Upper lobe of left lung (tissue), 6 donors: ENCODE measurements around the gene B3GNT8. TPM values are rescaled to one million over a fixed set of nuclear protein-coding genes. Genes with fewer than 3 reads are reported as not detected.

ENCODE experiments used
- ATAC-seq, 2 donors: fragments of 200-7000 bp; cut with Tn5 transposase; one replicate each; pipeline ENCODE4 v1.9.1; 2022; ENCODE audit warnings: mild to moderate bottlenecking in 2 of 2, moderate library complexity in 2 of 2; ENCODE audit not compliant: low FRiP score in 2 of 2
- DNase-seq, 2 donors: peaks; one replicate each; pipeline ENCODE4 v3.0.0-alpha.2; 2019 to 2020
- H3K27ac ChIP-seq, 4 donors: fragments of 200-600 bp; sonication (generic); one replicate each; pipeline ENCODE4 v1.5.1; 2016 to 2019
- H3K27me3 ChIP-seq, 4 donors: fragments of 200-600 bp; sonication (generic); one replicate each; pipeline ENCODE4 v1.5.1; 2017 to 2019
- H3K36me3 ChIP-seq, 4 donors: fragments of 200-600 bp; sonication (generic); one replicate each; pipeline ENCODE4 v1.5.1; 2016 to 2019
- H3K4me1 ChIP-seq, 4 donors: fragments of 200-600 bp; sonication (generic); one replicate each; pipeline ENCODE4 v1.5.1; 2018 to 2019
- H3K4me3 ChIP-seq, 4 donors: fragments of 200-600 bp; sonication (generic); one replicate each; pipeline ENCODE4 v1.5.1; 2017 to 2019; ENCODE audit warnings: mild to moderate bottlenecking in 2 of 4, moderate library complexity in 1 of 4
- H3K9me3 ChIP-seq, 4 donors: fragments of 200-600 bp; sonication (generic); one replicate each; pipeline ENCODE4 v1.5.1; 2018 to 2019
- EP300 ChIP-seq, 4 donors: sonication (generic); formaldehyde crosslinking; IDR thresholded peaks; one replicate each; pipeline ENCODE4 v1.5.1; 2017; ENCODE audit warnings: antibody characterized with exemption in 4 of 4, control low read depth in 2 of 4
- POLR2A ChIP-seq, 4 donors: fragments of 450-650 bp; IDR thresholded peaks; one replicate each; pipeline ENCODE4 v1.5.1; 2016 to 2017; ENCODE audit warnings: antibody characterized with exemption in 4 of 4, mild to moderate bottlenecking in 2 of 4
- POLR2AphosphoS5 ChIP-seq, 2 donors: sonication (generic); formaldehyde crosslinking; IDR thresholded peaks; one replicate each; pipeline ENCODE4 v1.5.1; 2017; ENCODE audit warnings: antibody characterized with exemption in 2 of 2
- WGBS, 2 donors: methylation state at CpG; one replicate each; pipeline ENCODE4 v1.1.5; 2017 to 2018; 5-methylcytosine and 5-hydroxymethylcytosine counted together
- total RNA-seq, 6 donors: library from RNA; depleted of rRNA in 4 of 6; stranded (reverse); fragments of >200 nt in 4 of 6; gene quantifications; one replicate each; pipeline versions ENCODE4 v1.1.0 to v1.2.1, GENCODE V29; 2016 to 2021
- TF ChIP-seq, protein P1 (sequence below), 6 experiments: fragments of 450-650 bp in 4 of 6; fragments of 200-600 bp in 2 of 6; sonication (generic) in 2 of 6; IDR thresholded peaks; one replicate each; pipeline ENCODE4 v1.5.1; 2016 to 2019; ENCODE audit warnings: antibody characterized with exemption in 6 of 6
- donor health status: DM: no; HTN: no; CAD: no; lungs with moderate emphysema.
- donor health status: DM: no; HTN: yes; CAD: no; lungs with severe emphysema.

The B3GNT8 gene
- total RNA-seq, 6 donors from 2014 or later: 10.0 to 39.1 (median 23.4) TPM

DNA sequence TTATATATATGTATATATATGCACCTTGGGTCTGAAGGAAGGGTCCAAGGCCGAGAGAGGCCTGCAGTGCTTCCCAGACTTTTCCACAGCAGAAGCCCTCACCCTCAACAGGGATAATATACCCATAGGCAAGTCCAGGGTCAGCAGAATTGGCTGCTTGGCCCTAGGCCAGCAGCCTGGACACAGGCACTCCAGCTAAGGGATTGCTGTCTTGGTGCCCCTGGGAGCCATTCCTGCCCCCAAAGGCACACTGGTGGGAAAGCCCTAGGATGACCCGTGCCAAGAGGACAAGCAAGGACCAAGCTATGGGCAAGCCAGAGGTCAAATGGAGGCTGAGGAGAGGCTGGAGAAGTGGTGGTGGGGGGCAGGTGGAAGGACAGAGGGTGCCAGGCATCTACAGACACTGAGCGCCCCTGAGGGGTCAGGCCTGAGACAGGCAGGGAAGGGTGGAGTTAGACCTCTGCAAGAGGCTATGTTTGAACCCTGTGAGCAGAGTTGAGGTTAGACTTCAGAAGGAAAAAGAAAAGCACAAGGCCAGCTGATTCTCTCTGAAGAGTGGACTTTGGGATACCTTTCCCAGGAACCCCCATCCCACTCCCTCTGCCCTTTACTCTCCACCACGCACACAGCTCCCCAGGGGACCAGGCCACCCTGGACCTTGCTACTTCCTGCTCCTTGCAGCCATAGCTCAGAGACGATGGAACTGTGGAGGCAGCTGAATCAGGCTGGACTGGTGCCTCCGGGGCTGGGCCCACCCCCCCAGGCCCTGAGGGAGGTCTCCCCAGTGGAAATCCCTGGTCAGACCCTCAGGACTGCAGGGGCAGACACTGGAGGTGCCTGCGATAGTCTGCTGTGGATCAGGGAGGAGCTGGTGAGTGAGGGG is 15.5 kb upstream of the B3GNT8 start, which contains the start of gene ERICH4:
Gene ERICH4 (plus strand): TSS at position 684 of the 883 bp plus-strand sequence. CDS start 14 bp downstream, at position 698.
- Histone ChIP-seq H3K4me3 (no peak within 1 kb of the TSS), H3K4me1 (peaks cover 4 to 26% (median 12%) of the 10 kb centered on the region in 4 donors), H3K9me3 (no peaks in the 10 kb centered on the region), H3K27ac (no peak within 1 kb of the TSS), H3K27me3 (no peaks in the 10 kb centered on the region), H3K36me3 (peaks cover 0 to 6% (median 2%) of the 10 kb centered on the region in 4 donors)
- TF ChIP-seq POLR2AphosphoS5 (IDR thresholded peaks at IDR 0.05) (no peak), EP300 (IDR thresholded peaks at IDR 0.05) (no peak), POLR2A (IDR thresholded peaks at IDR 0.05) (no peak)
- TF ChIP-seq, protein P1, sequence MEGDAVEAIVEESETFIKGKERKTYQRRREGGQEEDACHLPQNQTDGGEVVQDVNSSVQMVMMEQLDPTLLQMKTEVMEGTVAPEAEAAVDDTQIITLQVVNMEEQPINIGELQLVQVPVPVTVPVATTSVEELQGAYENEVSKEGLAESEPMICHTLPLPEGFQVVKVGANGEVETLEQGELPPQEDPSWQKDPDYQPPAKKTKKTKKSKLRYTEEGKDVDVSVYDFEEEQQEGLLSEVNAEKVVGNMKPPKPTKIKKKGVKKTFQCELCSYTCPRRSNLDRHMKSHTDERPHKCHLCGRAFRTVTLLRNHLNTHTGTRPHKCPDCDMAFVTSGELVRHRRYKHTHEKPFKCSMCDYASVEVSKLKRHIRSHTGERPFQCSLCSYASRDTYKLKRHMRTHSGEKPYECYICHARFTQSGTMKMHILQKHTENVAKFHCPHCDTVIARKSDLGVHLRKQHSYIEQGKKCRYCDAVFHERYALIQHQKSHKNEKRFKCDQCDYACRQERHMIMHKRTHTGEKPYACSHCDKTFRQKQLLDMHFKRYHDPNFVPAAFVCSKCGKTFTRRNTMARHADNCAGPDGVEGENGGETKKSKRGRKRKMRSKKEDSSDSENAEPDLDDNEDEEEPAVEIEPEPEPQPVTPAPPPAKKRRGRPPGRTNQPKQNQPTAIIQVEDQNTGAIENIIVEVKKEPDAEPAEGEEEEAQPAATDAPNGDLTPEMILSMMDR (IDR thresholded peaks at IDR 0.05): no peak
- no peak for DNase-seq
- WGBS, 2 donors: 76 to 79% methylated on average over 7 of the region's 7 CpGs
- no peak for ATAC-seq

DNA sequence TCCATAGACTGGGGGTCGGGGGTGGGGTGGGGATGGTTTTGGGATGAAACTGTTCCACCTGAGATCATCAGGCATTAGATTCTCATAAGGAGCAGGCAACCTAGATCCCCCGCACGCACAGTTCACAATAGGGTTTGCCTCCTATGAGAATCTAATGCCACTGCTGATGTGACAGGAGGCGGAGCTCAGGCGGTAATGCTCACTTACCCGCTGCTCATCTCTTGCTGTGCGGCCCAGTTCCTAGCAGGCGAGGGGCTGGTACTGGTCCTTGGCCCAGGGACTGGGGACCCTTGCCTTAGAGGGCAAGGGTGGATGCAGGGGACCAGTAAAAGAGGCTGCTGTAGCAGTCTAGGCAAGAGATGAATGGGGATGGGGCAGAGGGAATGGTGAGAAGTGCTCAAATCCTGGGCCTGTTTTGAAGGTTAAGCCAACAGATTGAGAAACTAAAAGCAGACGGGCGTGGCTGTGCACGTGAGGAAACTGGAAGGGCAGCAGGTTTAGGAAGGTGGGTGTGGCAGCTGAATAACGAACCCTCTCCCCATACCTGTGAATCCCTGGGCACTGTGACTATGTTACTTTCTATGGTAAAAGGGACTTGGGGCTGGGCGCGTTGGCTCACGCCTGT is 14.3 kb upstream of the B3GNT8 start:
- Histone ChIP-seq H3K4me1 (peaks cover 4 to 27% (median 12%) of the 10 kb centered on the region in 4 donors), H3K4me3 (no peak overlapping the region), H3K27ac (no peak overlapping the region), H3K36me3 (peaks cover 3 to 14% (median 7%) of the 10 kb centered on the region in 4 donors), H3K9me3 (no peaks in the 10 kb centered on the region), H3K27me3 (no peaks in the 10 kb centered on the region)
- DNase-seq: peak in 1 of 2 donors; percentile 15
- 81 to 82% methylated on average over 11 to 15 of the region's 15 CpGs for WGBS, 2 donors
- ATAC-seq: no peak
- TF ChIP-seq EP300 (IDR thresholded peaks at IDR 0.05): no peak
- TF ChIP-seq POLR2AphosphoS5 (IDR thresholded peaks at IDR 0.05): no peak
- TF ChIP-seq, protein P1 (IDR thresholded peaks at IDR 0.05): no peak
- no peak for TF ChIP-seq POLR2A (IDR thresholded peaks at IDR 0.05)

DNA sequence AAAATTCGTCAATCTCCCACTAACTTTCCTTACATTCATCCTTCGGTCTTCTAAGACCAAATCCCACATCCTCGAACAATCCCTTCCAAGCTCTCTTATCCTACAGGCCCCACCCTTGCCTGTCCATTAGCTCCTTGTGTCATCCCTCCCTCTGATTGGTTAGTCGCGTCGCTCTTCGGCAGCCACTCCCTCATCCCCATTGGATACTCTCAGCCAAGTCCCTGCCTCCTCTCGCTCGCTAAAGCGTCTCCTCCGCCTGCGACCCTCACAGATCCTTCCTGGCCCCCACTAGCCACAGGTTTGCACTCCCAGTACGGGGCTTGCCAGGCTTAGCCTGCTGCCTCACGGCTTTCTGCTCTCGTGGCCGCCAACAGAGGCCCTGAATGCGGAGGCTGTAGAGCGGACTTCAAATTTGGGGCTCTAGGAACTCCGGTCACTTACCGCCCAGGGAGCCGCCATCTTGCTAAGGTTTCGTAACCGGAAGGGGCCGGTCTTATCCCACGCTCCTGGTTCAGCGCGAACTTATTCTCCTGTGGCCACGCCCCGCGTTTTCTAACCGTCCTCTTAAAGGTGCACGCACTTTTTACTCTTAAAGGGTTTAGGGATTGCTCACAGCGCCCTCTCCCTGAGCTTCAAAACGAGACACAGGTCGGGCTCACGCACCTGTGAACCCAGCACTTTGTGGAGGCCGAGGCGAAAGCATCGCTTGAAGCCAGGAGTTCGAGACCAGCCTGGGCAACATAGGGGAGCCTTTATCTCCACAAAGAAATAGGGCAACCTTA is 12.5 kb upstream of the B3GNT8 start, which contains the start of gene DMAC2:
Gene DMAC2 (minus strand): TSS at position 472 of the 782 bp plus-strand sequence. CDS start 13 bp downstream, at position 459.
- WGBS, 2 donors: 1 to 4% methylated on average over 16 to 40 of the region's 40 CpGs
- TF ChIP-seq, protein P1 (IDR thresholded peaks at IDR 0.05): peak; percentile 17 to 71 (median 50)
- TF ChIP-seq EP300 (IDR thresholded peaks at IDR 0.05): no peak
- TF ChIP-seq POLR2AphosphoS5 (IDR thresholded peaks at IDR 0.05): peak; percentile 82 to 89
- TF ChIP-seq POLR2A (IDR thresholded peaks at IDR 0.05): peak in 3 of 4 donors; percentile 50 to 75 (median 51)
- Histone ChIP-seq H3K4me1 (peaks cover 4 to 27% (median 12%) of the 10 kb centered on the region in 4 donors), H3K36me3 (peaks cover 5 to 21% (median 13%) of the 10 kb centered on the region in 4 donors), H3K4me3 (peak within 1 kb of the TSS; percentile 56 to 77 (median 67)), H3K9me3 (no peaks in the 10 kb centered on the region), H3K27me3 (no peaks in the 10 kb centered on the region), H3K27ac (peak within 1 kb of the TSS; percentile 88 to 94 (median 89))
- ATAC-seq: peak; percentile 97 to 98
- peak; percentile 86 to 99 for DNase-seq

DNA sequence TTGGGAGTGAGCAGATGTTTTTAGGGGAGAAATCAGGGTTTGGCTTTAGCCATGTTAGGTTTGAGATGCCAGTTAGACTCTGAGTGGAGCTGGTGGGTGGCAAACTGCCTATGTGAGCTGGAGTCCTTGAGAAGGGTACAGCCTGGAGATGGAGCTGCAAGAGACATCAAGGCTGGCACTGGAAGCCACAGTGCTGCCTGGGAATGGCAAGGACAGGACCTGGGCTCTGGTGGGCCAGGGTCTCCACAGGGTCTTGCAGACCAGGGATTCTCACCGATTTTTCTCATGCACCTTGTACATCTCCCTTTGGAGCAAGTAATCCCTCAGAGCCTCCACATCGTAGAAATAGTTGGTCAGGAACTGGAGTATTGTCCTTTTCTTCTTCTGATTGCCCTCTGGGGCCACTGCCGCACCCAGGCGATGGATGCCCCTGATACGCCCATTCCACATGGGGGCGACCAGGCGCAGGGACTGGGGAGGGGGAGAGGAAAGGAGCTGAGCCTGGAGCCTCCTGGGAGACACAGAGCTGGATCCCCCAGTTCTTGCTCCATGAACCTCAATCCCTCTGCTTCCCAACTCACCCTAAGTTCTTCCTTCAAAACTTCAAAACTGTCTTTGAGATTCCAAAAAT is 10.9 kb upstream of the B3GNT8 start:
- peaks cover 5 to 32% (median 20%) of the 10 kb centered on the region in 4 donors for H3K36me3 ChIP-seq
- 95 to 96% methylated on average over 7 of the region's 7 CpGs for WGBS, 2 donors
- no peaks in the 10 kb centered on the region for H3K9me3 ChIP-seq
- H3K4me3 ChIP-seq: no peak overlapping the region
- DNase-seq (peak; percentile 6 to 49), ATAC-seq (no peak)
- H3K4me1 ChIP-seq: peaks cover 4 to 27% (median 12%) of the 10 kb centered on the region in 4 donors
- no peak overlapping the region for H3K27ac ChIP-seq
- no peak for TF ChIP-seq EP300 (IDR thresholded peaks at IDR 0.05)
- TF ChIP-seq POLR2A (IDR thresholded peaks at IDR 0.05): no peak
- no peaks in the 10 kb centered on the region for H3K27me3 ChIP-seq
